Liver (tissue), 9 donors: ENCODE measurements around the gene DOCK8. TPM values are rescaled to one million over a fixed set of nuclear protein-coding genes. Genes with fewer than 3 reads are reported as not detected.

ENCODE experiments used
- DNase-seq: peaks from one replicate; pipeline ENCODE4 v3.0.0-alpha.2; 2017; ENCODE audit warnings: low spot score
- H3K27ac ChIP-seq, 2 donors: one replicate each; pipeline ENCODE4 v1.7.0; 2013; ENCODE audit warnings: inconsistent platforms in 2 of 2, low read length in 2 of 2, control low read depth in 1 of 2, low read depth in 1 of 2, mild to moderate bottlenecking in 1 of 2
- H3K27me3 ChIP-seq, 4 donors: one replicate each; pipeline versions ENCODE4 v1.6.1 to v1.7.0; 2013; ENCODE audit warnings: low read length in 3 of 4, inconsistent platforms in 1 of 4, mild to moderate bottlenecking in 1 of 4, moderate library complexity in 1 of 4; ENCODE audit not compliant: control insufficient read depth in 4 of 4, insufficient read depth in 4 of 4
- H3K36me3 ChIP-seq, 4 donors: one replicate each; pipeline versions ENCODE4 v1.6.1 to v1.7.0; 2013; ENCODE audit warnings: low read length in 3 of 4, mild to moderate bottlenecking in 3 of 4, low read depth in 1 of 4, moderate library complexity in 1 of 4; ENCODE audit not compliant: control insufficient read depth in 4 of 4, insufficient read depth in 3 of 4
- H3K4me1 ChIP-seq, 4 donors: one replicate each; pipeline versions ENCODE4 v1.6.1 to v1.7.0; 2013; ENCODE audit warnings: low read length in 3 of 4, mild to moderate bottlenecking in 3 of 4, moderate library complexity in 1 of 4; ENCODE audit not compliant: control insufficient read depth in 4 of 4, insufficient read depth in 4 of 4
- H3K4me3 ChIP-seq, 3 donors: one replicate each; pipeline versions ENCODE4 v1.6.1 to v1.7.0; 2013; ENCODE audit warnings: low read length in 3 of 3, control low read depth in 1 of 3, low read depth in 1 of 3, mild to moderate bottlenecking in 1 of 3
- H3K9ac ChIP-seq, 2 donors: one replicate each; pipeline ENCODE4 v1.7.0; 2013; ENCODE audit warnings: low read length in 2 of 2, mild to moderate bottlenecking in 2 of 2, moderate library complexity in 2 of 2, control low read depth in 1 of 2, low read depth in 1 of 2
- H3K9me3 ChIP-seq, 4 donors: one replicate each; pipeline versions ENCODE4 v1.6.1 to v1.7.0; 2013; ENCODE audit warnings: low read length in 3 of 4; ENCODE audit not compliant: control insufficient read depth in 4 of 4
- HNF4A ChIP-seq, 2 donors: conservative IDR thresholded peaks; 2 replicates each; pipeline ENCODE4 v1.6.1; 2016; ENCODE audit warnings: antibody characterized with exemption in 2 of 2, mild to moderate bottlenecking in 2 of 2
- HNF4G ChIP-seq: IDR thresholded peaks from 2 replicates; pipeline ENCODE4 v1.6.1; 2016; ENCODE audit warnings: antibody characterized with exemption
- JUND ChIP-seq, 2 donors: IDR thresholded peaks; 2 replicates each; pipeline ENCODE4 v1.6.1; 2016; ENCODE audit warnings: antibody characterized with exemption in 2 of 2
- RAD21 ChIP-seq, 2 donors: IDR thresholded peaks; 2 replicates each; pipeline ENCODE4 v1.6.1; 2016; ENCODE audit warnings: antibody characterized with exemption in 2 of 2, mild to moderate bottlenecking in 2 of 2
- RXRA ChIP-seq, 2 donors: IDR thresholded peaks; 2 replicates each; pipeline ENCODE4 v1.6.1; 2017 to 2018; ENCODE audit warnings: antibody characterized with exemption in 2 of 2, mild to moderate bottlenecking in 1 of 2
- TAF1 ChIP-seq: conservative IDR thresholded peaks from 2 replicates; pipeline ENCODE4 v1.6.1; 2016; ENCODE audit warnings: antibody characterized with exemption, mild to moderate bottlenecking
- YY1 ChIP-seq: IDR thresholded peaks from 2 replicates; pipeline ENCODE4 v1.6.1; 2016; ENCODE audit warnings: antibody characterized with exemption, mild to moderate bottlenecking
- WGBS: extraction: QIAGEN DNeasy Blood & Tissue Kit; methylation state at CpG from one replicate; pipeline ENCODE4 v1.1.7; 2013; 5-methylcytosine and 5-hydroxymethylcytosine counted together
- polyA plus RNA-seq, 2 donors: library from polyadenylated mRNA; stranded (reverse) in 1 of 2; unstranded in 1 of 2; fragments of 200-250 nt in 1 of 2; fragments of >200 nt in 1 of 2; fragmentation: Nextera tagmentation in 1 of 2; extraction: Ambion mirVana in 1 of 2; gene quantifications; one replicate each; pipeline versions ENCODE4 v1.2.1 to v1.2.3, GENCODE V29; 2013 to 2015
- total RNA-seq, 2 donors: library from RNA; depleted of rRNA; stranded (reverse); fragments of >200 nt; gene quantifications; one replicate each; pipeline ENCODE4 v1.2.3, GENCODE V29; 2014
- TF ChIP-seq, protein P1 (sequence below): IDR thresholded peaks from 2 replicates; pipeline ENCODE4 v1.6.1; 2016; ENCODE audit warnings: antibody characterized with exemption, mild to moderate bottlenecking
- TF ChIP-seq, protein P2 (sequence below): fragments of 150-350 bp; IDR thresholded peaks from 2 replicates; pipeline ENCODE4 v1.5.1; 2017; ENCODE audit warnings: improper control_type of control experiment, low read depth, low read length; ENCODE audit not compliant: missing input control
- TF ChIP-seq, protein P3 (sequence below): IDR thresholded peaks from 2 replicates; pipeline ENCODE4 v1.6.1; 2016; ENCODE audit warnings: antibody characterized with exemption
- donor health status: healthy.
- donor health status: healthy.
- donor health status: healthy.
- donor health status: healthy.
- donor health status: healthy.

Gene DOCK8
- total and polyA plus RNA-seq, 4 donors, result 3.8 to 22.6 (median 7.4) TPM

DNA sequence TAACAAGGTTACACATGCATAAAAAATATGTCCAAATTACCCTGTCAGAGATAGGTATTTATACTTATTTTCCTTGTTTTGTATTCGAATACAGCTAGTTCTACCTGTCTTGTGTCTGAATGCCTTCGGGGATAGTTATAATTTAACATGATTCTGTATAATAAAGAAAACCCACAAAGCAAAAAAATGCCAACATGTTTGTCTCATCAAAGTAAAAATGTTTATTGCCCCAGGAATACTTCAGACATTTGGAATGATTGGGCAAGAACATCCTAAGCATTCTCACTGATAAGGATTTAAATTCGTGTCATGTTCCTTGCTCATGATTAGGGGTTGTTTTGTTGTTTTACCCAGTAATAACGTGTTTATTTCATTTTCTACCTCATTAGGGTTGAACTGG lies 74.5 kb downstream of the DOCK8 start:
- WGBS, result 68% methylated on average over 4 of the region's 4 CpGs

DNA sequence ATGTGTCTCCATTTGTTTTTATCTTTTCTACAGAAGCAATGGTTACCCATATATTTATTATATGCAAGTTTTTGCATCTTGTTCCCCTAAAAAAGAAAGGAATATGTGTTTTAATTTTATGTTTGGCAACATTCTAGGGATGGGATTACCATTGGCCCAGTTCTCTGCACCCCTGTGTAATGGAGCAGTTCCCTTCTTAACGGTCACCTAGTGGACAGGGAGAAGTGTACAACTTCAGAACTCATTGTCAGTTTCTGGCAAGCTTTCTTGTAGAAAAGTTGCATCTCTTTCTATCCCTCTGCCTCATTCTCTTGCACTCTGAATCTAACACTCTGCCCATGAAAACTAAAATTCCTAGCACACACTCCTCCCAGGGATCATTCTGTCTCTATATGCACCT lies 78.2 kb downstream of the DOCK8 start:
- H3K9ac ChIP-seq, result no peak overlapping the region
- H3K36me3 ChIP-seq, result no peaks in the 10 kb centered on the region
- peaks cover 0 to 3% (median 0%) of the 10 kb centered on the region in 4 donors for H3K9me3 ChIP-seq
- TF ChIP-seq HNF4A (conservative IDR thresholded peaks at IDR 0.05), result no peak
- TF ChIP-seq, protein P1, sequence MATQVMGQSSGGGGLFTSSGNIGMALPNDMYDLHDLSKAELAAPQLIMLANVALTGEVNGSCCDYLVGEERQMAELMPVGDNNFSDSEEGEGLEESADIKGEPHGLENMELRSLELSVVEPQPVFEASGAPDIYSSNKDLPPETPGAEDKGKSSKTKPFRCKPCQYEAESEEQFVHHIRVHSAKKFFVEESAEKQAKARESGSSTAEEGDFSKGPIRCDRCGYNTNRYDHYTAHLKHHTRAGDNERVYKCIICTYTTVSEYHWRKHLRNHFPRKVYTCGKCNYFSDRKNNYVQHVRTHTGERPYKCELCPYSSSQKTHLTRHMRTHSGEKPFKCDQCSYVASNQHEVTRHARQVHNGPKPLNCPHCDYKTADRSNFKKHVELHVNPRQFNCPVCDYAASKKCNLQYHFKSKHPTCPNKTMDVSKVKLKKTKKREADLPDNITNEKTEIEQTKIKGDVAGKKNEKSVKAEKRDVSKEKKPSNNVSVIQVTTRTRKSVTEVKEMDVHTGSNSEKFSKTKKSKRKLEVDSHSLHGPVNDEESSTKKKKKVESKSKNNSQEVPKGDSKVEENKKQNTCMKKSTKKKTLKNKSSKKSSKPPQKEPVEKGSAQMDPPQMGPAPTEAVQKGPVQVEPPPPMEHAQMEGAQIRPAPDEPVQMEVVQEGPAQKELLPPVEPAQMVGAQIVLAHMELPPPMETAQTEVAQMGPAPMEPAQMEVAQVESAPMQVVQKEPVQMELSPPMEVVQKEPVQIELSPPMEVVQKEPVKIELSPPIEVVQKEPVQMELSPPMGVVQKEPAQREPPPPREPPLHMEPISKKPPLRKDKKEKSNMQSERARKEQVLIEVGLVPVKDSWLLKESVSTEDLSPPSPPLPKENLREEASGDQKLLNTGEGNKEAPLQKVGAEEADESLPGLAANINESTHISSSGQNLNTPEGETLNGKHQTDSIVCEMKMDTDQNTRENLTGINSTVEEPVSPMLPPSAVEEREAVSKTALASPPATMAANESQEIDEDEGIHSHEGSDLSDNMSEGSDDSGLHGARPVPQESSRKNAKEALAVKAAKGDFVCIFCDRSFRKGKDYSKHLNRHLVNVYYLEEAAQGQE, result no peak
- TF ChIP-seq JUND (IDR thresholded peaks at IDR 0.05), result no peak
- TF ChIP-seq YY1, result no peak
- TF ChIP-seq HNF4G, result no peak
- no peak for TF ChIP-seq RXRA (IDR thresholded peaks at IDR 0.05)
- TF ChIP-seq RAD21 (IDR thresholded peaks at IDR 0.05), result no peak
- TF ChIP-seq, protein P2, sequence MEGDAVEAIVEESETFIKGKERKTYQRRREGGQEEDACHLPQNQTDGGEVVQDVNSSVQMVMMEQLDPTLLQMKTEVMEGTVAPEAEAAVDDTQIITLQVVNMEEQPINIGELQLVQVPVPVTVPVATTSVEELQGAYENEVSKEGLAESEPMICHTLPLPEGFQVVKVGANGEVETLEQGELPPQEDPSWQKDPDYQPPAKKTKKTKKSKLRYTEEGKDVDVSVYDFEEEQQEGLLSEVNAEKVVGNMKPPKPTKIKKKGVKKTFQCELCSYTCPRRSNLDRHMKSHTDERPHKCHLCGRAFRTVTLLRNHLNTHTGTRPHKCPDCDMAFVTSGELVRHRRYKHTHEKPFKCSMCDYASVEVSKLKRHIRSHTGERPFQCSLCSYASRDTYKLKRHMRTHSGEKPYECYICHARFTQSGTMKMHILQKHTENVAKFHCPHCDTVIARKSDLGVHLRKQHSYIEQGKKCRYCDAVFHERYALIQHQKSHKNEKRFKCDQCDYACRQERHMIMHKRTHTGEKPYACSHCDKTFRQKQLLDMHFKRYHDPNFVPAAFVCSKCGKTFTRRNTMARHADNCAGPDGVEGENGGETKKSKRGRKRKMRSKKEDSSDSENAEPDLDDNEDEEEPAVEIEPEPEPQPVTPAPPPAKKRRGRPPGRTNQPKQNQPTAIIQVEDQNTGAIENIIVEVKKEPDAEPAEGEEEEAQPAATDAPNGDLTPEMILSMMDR, result no peak
- 74% methylated on average over 1 of the region's 1 CpG for WGBS
- no peak overlapping the region for H3K4me3 ChIP-seq
- DNase-seq, result no peak
- H3K27ac ChIP-seq, result no peak overlapping the region
- H3K4me1 ChIP-seq, result peaks cover 0 to 3% (median 0%) of the 10 kb centered on the region in 4 donors
- no peaks in the 10 kb centered on the region for H3K27me3 ChIP-seq

More for the DNA sequence above, 74.5 kb downstream of the DOCK8 start:
- Histone ChIP-seq H3K9me3 (no peaks in the 10 kb centered on the region), H3K4me3 (no peak overlapping the region), H3K4me1 (no peaks in the 10 kb centered on the region), H3K27ac (no peak overlapping the region), H3K27me3 (no peaks in the 10 kb centered on the region), H3K9ac (no peak overlapping the region), H3K36me3 (no peaks in the 10 kb centered on the region)
- TF ChIP-seq TAF1, result no peak
- TF ChIP-seq, protein P2, result no peak
- TF ChIP-seq, protein P3, sequence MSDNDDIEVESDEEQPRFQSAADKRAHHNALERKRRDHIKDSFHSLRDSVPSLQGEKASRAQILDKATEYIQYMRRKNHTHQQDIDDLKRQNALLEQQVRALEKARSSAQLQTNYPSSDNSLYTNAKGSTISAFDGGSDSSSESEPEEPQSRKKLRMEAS, result no peak
- no peak for TF ChIP-seq YY1
- TF ChIP-seq HNF4A (conservative IDR thresholded peaks at IDR 0.05), result no peak
- DNase-seq, result no peak
